NCI-H446 (cell line): Measurements from ENCODE around the gene ADORA3.
"Not testable (repeated sequence)": the region's sequence is repeated elsewhere in the genome, so short reads cannot be mapped to it uniquely, and the experiment has no call there.

Experiments used
- DNase-seq, 2 experiments: peaks; one replicate each; lab custom pipeline; 2025; lab: John Stamatoyannopoulos, UW

Gene ADORA3

DNA sequence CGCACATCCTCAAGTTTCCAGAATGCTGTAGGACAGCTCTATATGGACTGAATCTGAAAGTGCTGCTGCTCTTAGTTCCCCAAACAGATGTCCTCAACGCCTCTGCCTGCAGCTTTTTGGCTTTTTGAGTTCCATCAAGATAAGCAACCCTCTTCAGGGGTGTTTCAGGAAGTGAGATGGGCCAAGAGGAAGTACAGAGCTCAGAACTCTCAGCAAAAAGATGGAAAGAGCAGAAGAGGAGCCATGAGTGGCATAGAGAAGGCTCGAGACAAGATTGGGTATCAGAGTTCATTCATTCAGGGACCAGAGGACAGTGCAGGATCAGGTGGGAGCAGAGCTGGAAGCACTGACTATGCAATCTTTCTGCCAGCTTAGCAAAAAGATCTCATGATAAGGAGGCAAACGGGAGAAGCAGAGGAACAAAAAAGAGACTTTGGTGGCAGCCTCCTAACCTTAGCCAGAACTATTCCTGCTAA, at the start of gene ADORA3, which contains the start of gene TMIGD3:
TSS of gene ADORA3 (minus strand) at position 49 of the 476 bp plus-strand sequence. CDS start 279 bp downstream, outside the sequence.
TSS of gene TMIGD3 (minus strand) at position 49 of the 476 bp plus-strand sequence. CDS start 279 bp downstream, outside the sequence.
- no peak for DNase-seq

DNA sequence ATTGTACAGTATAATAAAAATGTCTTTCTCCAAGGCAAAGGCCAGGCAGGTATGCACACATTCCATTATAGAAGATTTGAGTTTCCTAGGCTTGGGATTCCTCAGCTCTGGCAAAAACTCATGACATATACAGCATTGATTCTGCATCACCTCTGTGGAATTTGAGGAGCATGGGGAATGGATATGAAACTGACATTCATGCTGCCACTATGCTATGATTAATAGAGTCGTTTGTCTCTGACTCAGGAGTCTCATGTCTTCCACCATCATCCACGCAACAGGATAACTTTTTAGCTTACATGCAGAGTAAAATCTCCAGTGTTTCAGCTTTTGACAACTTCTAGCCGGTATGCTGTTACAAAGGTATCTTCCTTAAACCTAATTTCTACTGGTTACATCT, 49.8 kb upstream of the ADORA3 start:
- no peak for DNase-seq

DNA sequence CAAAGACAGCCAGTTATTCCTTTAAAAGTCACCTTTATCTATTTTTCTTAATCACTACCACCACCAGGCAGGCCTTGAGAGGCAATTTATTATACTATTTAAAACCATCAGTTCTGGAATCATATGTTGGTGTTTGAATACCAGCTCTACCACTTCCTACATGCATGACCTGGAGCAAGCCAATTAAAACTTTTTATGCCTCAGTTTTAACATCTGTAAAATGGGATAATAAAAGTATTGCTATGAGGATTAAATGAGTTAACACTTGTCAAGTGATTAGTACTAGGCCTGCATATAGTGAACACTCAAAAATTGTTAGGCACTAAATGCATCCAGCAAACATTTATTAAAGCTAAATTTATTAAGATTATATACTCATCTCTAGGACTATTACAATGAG, 49.2 kb upstream of the ADORA3 start:
- no peak for DNase-seq

DNA sequence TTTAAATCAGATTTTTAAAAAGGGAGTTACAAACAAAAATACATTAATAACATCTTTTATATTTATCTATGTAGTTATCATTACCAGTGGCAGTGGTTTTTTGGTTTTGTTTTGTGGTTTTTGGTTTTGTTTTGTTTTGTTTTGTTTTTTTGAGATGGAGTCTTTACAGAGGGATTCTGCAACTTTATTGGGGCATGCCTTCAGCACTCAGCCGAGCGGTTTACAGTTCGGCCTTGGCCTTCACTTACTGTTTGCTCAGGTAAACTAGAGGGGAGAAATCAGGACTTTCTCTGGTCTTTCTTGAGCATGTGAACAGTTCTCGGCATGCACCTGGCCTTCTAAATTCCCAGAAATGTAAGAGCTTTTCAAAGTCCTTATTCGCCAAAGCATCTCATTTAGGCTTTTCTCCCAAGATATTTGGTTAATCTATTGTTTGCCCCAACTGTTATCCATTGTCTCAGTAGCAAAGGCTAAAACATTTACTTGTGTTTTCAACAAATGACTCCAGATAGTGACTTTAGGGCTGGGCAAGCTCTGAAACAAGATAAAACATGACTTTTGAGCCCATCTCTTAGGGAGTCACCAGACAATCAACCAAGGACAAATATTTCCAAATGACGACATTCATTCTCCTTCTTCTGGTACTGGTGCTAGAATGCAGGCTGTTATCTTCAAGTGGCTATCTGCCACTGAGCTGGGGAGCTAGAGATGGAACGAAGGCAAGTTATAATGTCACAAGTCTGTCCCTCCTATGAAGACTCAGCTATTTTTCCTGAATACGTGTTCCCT, 48.4 kb upstream of the ADORA3 start:
- DNase-seq: no peak

DNA sequence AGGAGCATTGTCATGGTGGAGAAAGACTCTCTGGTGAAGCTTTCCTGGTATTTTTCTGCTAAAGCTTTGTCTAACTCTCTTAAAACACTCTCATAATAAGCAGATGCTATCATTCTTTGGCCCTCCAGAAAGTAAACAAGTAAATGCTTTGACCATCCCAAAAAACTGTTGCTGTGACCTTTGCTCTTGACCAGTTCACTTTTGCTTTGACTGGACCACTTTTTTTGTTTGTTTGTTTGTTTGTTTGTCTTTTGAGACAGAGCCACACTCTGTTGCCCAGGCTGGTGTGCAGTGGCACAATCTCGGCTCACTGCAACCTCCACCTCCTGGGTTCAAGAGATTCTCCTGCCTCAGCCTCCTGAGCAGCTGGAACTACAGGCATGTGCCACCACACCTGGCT, 44.4 kb upstream of the ADORA3 start:
- not testable (repeated sequence) for DNase-seq

DNA sequence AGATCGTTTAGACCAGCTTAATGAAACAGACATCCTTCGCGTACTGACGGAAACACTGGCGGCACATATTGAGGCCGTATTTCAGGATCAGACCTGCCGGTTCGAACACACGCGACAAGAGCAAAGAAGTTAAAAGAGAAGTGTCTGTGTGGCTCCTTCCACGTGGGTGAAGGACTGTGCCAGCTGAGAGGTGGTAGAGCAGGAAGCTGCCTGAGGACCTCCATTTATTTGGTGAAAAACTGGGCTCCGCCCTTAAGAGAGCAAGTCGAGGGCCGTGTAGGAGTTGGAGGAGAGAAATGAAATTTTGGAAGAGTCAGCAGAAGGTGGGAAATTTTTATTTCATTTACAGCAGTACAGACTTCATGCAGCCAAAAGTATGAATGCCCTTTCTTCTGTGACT, 38.8 kb upstream of the ADORA3 start:
- DNase-seq: no peak

DNA sequence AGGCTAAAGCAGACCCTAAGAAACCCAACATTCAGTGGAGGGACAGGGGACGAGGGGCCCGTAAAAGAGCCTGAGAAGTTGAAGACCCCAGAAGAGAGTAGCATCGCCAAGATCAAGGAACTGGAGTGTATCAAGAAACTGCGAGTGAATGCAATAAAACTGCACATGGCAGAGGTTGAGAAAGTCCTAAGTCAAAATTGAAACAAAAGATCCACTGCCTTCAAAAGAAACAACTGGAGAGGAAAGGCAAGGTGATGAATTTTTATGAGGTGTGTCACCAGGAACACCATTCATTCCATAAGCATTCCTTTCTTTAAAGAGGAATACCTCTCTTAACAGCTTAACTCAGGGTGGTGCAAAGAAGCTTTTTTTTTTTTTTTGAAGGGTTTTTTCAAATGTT, 38.3 kb upstream of the ADORA3 start:
- DNase-seq: no peak

DNA sequence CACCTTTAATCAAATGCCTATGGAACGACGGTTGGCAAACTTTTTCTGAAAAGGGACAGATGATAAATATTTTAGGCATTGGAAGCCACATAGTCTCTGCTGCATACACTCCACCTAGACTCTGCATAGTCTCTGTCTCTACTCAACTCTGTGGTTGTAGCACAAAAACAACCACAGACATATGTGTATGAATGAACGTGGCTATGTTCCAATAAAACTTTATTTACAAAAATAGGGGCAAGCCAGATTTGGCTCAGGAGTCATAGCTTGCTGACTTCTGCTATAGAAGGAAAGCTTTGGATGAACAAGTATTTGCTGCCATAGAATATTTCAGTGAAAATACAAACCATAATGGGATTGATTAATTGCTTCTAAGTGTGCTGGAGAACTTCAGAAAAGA, 37.5 kb upstream of the ADORA3 start:
- no peak for DNase-seq

DNA sequence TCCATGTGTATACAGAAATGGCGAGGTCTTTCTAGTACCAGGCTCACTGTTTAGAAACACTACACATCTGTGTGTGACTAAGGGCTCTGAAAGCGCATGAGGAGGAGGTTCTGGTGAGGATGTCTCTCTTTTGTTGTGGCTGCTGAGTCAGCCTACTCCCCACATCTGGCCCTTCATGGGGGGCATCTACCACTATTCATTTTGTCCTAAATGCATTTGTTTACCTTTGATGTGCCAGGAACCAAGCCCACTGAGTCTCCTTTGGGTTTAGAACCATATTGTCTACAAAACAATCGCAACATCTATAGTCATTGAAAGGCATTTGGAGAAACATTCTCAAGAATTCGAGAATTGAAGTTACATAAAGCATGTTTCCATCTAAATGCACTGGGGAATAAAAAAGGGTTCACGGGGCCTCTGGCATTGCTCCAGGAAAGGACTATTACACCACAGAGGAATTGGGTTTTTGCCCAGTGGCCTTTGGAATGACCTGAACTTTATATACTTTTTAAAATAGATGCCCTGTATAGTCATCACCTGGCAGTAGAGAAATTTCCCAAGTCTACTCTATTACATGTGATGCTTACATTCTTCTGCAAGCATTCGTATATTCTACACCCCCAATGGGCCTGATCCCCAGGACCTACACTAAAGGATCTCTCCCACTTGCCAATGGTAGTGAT, 35.1 kb upstream of the ADORA3 start:
- DNase-seq: no peak

DNA sequence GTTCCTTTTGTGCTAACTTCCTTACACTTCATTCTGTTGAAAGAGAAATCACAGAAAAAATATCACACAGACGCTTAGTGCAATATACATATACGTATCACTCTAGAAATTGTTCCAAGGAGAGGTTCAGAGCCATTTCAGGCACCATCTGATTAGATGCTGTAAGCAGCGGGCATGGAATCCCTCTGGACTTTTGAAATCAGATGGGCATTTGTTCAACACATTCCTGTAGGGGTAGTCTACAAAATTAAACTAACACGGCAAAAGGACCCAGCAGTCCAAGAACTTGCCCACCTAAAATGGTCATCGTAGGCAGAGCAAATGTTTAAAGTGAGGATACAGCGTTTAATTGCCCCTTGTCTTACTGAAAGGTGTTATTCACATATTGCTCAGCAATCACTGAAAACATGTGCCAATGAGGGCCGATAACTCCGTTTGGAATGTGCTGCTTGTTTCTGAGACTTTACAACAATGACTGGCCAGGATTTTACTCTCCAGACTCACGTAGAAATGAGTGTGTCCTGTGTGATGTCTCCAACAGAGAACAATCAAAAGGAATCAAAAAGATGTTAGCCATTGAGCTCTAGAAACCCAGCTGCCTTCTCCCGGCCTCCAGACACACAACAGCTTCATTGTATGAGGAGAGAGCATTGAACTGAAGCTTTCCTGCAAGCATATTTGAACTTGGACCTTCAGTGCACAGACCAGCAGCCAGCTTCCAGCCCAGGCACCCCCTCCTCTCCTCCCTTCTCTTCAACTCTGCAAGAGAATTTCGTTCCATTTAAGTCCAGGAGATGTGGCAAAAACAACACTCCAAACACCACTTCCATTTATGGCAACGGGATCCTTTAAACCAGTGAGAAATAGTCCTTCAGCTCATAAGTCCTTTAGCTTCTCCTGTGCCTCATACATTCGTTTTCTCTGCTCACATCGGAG, 32.1 kb upstream of the ADORA3 start:
- DNase-seq: no peak

DNA sequence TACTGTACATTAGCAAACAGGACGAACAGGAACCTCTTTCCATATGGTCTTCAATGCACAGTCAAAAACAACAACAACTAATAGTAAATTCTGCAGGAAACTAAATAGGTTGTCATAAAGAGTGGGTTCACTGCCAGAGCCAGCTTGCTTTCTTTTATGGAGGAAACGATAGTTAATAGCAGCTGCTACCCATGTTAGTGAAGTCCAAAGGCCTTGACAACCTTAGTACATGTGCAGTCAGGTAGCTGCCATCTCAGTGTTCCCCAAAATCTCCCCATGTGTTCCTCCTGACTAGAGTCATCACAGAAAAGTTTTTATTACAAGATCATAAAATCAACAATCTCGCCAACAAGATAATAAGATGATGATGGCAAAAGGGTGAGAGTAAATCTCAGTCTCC, 16.6 kb upstream of the ADORA3 start:
- DNase-seq: no peak

DNA sequence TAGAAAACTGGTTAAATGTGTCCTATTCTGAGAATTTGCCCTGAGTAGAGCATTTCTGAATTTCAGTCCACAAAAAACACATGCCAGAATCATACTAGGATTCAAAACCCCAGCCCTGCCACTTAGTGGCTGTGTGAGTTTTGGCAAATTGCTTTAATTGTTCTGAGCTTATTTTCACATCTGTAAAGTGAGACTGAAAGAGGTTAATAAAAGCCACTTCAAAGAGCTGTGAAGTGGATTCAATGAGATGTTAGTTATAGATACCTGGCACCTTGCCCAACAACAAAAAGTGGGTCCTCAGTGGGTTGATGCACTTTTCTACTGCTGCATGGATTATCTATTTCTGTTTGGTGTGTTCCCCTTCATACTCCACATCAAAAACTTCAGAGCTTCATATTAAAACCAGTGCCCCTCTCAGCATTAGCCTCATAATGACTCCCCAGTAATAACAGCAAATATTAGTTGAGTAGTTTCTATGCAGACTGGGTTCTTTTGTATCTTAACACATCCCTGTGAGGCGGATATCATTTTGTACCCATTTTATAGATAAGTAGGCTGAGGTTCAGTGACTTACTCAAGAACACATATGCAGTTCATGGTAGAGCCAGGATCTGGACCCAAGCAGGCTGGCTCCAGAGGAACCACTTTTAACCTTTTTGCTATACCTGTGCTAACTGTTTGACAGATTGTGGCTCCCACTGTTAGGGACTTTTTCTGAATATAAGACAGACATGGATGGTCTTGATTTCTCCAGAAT, 14.2 kb upstream of the ADORA3 start:
- DNase-seq: no peak

DNA sequence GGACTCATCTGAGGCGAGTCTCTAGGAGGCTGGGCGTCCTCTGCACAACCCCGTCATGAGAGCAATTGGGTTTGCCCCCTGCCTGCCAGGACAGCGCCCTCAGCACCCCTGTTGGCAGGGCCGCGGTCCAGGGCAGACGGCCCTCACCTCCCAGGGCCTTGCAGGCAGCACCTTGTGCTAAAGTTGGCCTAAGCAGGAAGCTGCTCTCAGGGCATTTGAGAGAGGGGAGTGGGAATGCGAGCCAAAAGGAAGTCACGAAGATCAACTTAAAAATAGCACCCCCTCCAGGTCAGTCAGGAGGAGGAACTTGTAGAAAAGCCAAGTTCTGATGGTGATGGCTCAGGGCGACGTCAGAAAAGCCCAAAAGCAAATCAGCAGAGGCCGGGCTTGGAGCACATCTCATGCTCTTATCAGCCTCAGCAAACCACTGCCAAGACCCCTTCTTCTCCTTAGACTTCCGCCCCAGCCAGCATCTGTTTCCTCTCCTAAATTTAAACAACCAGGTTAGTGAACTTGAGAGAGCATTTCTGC, 12.6 kb upstream of the ADORA3 start:
- DNase-seq: no peak

DNA sequence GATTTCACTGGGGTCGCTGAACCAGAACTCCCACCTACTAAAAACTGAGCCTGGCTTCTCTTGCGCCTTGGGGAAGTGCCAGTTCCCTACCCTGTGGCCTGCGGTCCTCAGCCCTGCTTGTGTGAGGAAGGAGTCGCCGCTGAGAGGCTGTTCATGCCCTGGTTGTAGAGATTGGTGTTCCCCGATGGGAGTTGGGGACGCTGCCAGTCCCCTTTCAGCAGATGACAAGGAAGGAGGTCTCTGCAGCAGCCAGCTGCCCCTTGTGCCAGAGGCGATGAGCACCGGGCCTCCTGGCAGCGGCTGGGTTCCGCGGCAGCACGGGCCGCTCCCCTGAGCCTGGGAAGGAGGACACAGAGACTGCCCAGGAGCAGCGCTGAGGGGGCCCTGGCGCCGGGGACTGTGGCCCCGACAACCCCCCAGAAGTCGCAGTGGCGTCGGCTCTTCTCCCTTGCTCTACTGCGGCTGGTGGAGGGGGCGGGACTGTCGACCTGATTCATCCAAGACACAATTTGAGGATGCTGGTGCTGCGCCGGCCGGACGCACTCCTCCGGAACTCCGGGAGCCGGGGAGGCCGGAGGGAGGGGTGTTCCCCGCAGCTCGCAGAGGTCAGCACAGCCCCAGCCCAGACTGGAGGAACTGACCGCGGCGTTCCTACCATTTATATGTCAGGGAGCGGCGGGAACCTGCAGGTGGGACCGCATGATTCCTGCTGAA, 12.0 kb upstream of the ADORA3 start:
- no peak for DNase-seq

DNA sequence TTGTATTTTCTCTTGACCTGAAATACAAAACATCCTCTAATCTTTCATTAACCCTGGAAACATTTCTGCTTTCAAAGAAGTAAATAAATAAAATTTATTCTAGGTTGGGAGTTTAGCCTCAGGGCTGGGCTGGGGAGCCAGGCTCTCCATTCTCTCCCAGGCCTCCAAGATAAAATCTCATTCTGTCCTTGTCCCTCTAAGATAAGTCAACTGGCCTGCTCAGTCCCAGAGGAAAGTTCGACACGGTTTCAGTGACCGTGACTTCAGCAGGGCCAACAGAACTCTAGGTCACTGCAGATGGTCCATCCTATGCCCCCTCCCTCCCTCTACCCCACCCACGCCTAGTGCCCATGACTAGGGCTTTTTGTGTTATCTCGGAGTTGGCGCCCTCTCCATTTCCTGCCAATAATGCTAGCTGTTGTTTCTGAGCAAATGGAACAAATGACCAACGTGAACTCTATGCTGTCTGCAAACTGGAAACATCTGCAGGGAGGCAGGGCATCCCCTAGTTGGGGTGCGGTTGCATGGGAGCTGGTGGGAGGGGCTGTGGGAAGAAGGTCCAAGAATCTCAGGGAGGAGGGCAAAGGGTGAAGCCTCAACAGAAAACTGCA, 10.1 kb upstream of the ADORA3 start:
- no peak for DNase-seq

DNA sequence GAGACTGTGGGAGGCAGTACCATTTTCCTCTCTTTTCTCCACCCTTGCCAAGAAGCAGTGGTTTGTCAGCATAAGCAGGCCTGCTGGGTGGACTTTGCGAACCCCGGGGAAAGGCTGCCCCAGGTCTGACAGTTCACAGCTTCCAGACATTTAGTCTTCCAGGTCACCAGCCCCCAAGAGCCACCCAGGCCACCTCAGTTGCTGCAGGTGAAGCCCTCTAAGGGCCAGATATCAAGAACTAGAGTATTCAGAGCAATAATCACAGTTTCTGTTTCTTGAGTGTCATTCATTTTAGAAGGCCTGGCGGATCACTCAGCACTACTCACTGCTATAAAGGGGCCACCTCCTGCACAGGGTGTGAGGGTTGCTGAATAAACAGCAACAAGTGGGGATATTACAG, 9.5 kb upstream of the ADORA3 start:
- no peak for DNase-seq

DNA sequence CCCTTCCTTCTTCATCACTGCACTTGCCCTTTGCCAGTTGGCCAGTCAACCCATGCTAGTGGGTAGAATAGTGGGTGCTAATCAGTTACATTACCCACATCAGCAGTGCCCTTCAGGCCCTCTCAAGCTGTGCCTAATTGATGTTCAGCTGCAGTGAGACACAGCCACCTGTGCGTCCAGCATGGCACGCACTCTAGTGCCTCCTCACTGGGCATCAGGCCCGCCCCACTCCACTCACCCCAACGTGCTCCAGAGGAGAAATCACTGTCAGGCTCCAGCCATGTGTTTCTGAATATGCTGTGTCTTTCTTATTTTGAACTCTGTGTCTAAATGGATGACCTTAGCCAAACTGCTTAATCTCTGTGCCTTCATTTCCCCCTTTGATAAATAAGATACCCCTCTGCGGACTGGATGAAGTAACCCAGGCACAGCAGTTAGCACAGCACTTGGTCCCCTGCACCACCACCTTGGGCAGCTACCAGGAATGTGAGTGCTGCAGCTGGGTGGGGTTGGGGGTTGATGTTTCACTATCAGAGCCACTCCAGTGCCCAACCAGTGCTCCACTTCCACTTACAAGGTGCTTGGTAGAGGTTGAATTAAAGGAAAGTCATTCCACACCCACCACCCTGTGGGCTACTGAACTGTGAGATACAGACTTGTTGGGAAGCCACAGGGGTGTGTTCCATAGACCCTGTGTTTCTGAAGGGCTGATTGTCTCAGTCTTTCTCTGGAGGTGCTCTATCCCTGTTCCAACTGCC, 8.9 kb upstream of the ADORA3 start:
- no peak for DNase-seq

DNA sequence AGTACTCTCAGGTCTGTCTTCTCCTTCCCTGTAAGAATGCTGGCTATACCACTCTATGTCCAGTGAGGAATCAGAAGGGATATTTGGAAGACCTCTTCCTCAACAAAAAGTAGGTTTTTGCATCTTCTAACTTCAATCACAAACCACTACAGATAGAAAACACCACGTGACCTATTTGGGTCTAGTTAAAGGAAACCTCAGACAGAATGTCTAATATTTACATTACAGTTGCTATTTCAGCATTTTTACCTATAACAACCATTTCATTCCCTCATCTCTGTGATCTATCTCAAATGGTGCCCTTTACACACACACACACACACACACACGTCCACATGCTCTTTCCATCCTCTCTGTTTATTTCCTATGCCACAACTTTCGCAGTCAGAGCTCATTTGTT, 7.9 kb upstream of the ADORA3 start:
- DNase-seq: no peak

DNA sequence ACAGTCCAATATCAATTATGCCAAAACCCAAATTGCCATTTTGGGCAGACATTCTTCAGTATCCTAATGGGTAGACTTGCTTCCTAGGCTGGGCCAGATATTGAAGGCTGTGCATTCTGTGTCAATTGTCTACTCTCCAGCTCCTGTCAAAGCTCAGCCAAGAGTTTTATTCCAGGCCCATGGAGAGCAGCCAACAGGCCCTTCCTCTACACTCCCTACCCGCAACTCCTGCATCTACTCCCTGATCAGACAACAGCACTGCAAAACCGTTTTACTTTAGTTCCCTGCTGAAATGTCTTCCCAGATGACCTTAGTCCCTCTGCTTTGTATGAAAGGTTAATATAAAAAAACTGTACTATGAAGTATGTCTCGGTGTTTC, 6.6 kb upstream of the ADORA3 start:
- peak; percentile 58 to 84 for DNase-seq
